Tibial nerve (tissue), 4 donors: ENCODE data around the gene ZCCHC14.

ENCODE experiments used
- EP300 ChIP-seq, 2 donors: sonication (generic); formaldehyde crosslinking; IDR thresholded peaks; one replicate each; pipeline ENCODE4 v1.6.1; 2017; ENCODE audit warnings: antibody characterized with exemption in 2 of 2, mild to moderate bottlenecking in 1 of 2
- POLR2A ChIP-seq, 2 donors: fragments of 450-650 bp; IDR thresholded peaks; one replicate each; pipeline ENCODE4 v1.6.1; 2017; ENCODE audit warnings: antibody characterized with exemption in 2 of 2, mild to moderate bottlenecking in 2 of 2, moderate library complexity in 2 of 2
- TF ChIP-seq, protein P1 (sequence below), 5 experiments: fragments of 200-600 bp in 3 of 5; fragments of 450-650 bp in 2 of 5; sonication (generic) in 3 of 5; IDR thresholded peaks; one replicate each; pipeline ENCODE4 v1.5.1; 2016 to 2019; ENCODE audit warnings: antibody characterized with exemption in 5 of 5, mild to moderate bottlenecking in 3 of 5, moderate library complexity in 2 of 5

DNA sequence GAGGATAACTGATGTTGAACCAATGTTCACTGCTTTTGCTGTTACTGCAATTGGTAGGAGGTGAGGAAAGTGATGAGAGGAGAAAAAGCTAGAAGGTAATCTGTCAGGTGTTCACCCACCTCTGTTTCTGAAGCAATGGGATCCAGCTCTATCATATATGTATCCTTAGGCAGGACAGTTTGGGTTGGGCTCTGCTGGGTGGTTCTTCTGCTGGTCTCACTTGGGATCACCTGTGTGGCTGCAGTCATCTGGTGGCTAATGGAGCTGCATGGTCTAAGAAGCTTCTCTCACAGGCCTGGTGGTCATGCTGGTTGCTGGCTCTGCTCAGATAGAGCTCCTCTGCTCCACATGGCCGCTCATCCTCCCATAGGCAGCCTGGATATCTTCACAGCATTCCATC lies 40.2 kb upstream of the ZCCHC14 start:
- TF ChIP-seq, protein P1, sequence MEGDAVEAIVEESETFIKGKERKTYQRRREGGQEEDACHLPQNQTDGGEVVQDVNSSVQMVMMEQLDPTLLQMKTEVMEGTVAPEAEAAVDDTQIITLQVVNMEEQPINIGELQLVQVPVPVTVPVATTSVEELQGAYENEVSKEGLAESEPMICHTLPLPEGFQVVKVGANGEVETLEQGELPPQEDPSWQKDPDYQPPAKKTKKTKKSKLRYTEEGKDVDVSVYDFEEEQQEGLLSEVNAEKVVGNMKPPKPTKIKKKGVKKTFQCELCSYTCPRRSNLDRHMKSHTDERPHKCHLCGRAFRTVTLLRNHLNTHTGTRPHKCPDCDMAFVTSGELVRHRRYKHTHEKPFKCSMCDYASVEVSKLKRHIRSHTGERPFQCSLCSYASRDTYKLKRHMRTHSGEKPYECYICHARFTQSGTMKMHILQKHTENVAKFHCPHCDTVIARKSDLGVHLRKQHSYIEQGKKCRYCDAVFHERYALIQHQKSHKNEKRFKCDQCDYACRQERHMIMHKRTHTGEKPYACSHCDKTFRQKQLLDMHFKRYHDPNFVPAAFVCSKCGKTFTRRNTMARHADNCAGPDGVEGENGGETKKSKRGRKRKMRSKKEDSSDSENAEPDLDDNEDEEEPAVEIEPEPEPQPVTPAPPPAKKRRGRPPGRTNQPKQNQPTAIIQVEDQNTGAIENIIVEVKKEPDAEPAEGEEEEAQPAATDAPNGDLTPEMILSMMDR (IDR thresholded peaks at IDR 0.05) = no peak
- TF ChIP-seq POLR2A (IDR thresholded peaks at IDR 0.05) = no peak
- no peak for TF ChIP-seq EP300 (IDR thresholded peaks at IDR 0.05)
